ENCODE measurements around the gene ABCA2.

Gene ABCA2

GRCh38 chr9:137050570-137050969 is 22.5 kb upstream of the ABCA2 start:
- H3K27ac ChIP-seq (ENCODE audit: low read depth, low read length): no peak overlapping the region
- H4K20me1 ChIP-seq (ENCODE audit: low read depth, low read length): no peaks in the 10 kb centered on the region
- H3K27me3 ChIP-seq (ENCODE audit: low read length): no peaks in the 10 kb centered on the region

GRCh38 chr9:137049544-137050449 is 21.8 kb upstream of the ABCA2 start:
- no peaks in the 10 kb centered on the region for H3K27me3 ChIP-seq (ENCODE audit: low read length)
- no peaks in the 10 kb centered on the region for H3K79me2 ChIP-seq (ENCODE audit: insufficient read depth, low read length)
- no peak overlapping the region for H3K4me2 ChIP-seq (ENCODE audit: low read depth, low read length, poor library complexity, severe bottlenecking)
- H3K9me2 ChIP-seq (replicated peaks; ENCODE audit: insufficient read depth, low read length): no peaks in the 10 kb centered on the region
- no peak overlapping the region for H3K27ac ChIP-seq (ENCODE audit: low read depth, low read length)
- H2AFZ ChIP-seq (ENCODE audit: low read depth, low read length, severe bottlenecking): no peak overlapping the region
- H4K20me1 ChIP-seq (ENCODE audit: low read depth, low read length): no peaks in the 10 kb centered on the region
- H3F3A ChIP-seq (ENCODE audit: insufficient read depth): no peaks in the 10 kb centered on the region
- no peak overlapping the region for H3K4me3 ChIP-seq (ENCODE audit: insufficient read depth, low read length, poor library complexity, severe bottlenecking)
- TF ChIP-seq CTCF (IDR thresholded peaks at IDR 0.05; ENCODE audit: insufficient read depth, low read length, poor library complexity, severe bottlenecking) (no peak), EZH2phosphoT487 (conservative IDR thresholded peaks at IDR 0.05; ENCODE audit: low read length) (0 out of 2 replicates have a peak, but pooled peaks have one; percentile 35)
- H3K36me3 ChIP-seq (ENCODE audit: low read length): no peaks in the 10 kb centered on the region
- no peaks in the 10 kb centered on the region for H3K9me3 ChIP-seq (ENCODE audit: insufficient read depth, low read length)
- no peak overlapping the region for H3K9ac ChIP-seq (ENCODE audit: low read length)

More at GRCh38 chr9:137050570-137050969, 22.5 kb upstream of the ABCA2 start:
- no peak overlapping the region for H3K4me3 ChIP-seq (ENCODE audit: insufficient read depth, low read length, poor library complexity, severe bottlenecking)
- H3K4me2 ChIP-seq (ENCODE audit: low read depth, low read length, poor library complexity, severe bottlenecking): no peak overlapping the region
- no peak overlapping the region for H3K9ac ChIP-seq (ENCODE audit: low read length)
- H2AFZ ChIP-seq (ENCODE audit: low read depth, low read length, severe bottlenecking): no peak overlapping the region
- TF ChIP-seq CTCF (IDR thresholded peaks at IDR 0.05; ENCODE audit: insufficient read depth, low read length, poor library complexity, severe bottlenecking): no peak
- no peak for TF ChIP-seq EZH2phosphoT487 (conservative IDR thresholded peaks at IDR 0.05; ENCODE audit: low read length)
- no peaks in the 10 kb centered on the region for H3K36me3 ChIP-seq (ENCODE audit: low read length)
- H3K79me2 ChIP-seq (ENCODE audit: insufficient read depth, low read length): no peaks in the 10 kb centered on the region
- H3F3A ChIP-seq (ENCODE audit: insufficient read depth): no peaks in the 10 kb centered on the region
- H3K9me3 ChIP-seq (ENCODE audit: insufficient read depth, low read length): no peaks in the 10 kb centered on the region
- no peaks in the 10 kb centered on the region for H3K9me2 ChIP-seq (replicated peaks; ENCODE audit: insufficient read depth, low read length)

GRCh38 chr9:137048655-137049543 is 20.9 kb upstream of the ABCA2 start:
- no peaks in the 10 kb centered on the region for H3F3A ChIP-seq (ENCODE audit: insufficient read depth)
- H3K9me2 ChIP-seq (replicated peaks; ENCODE audit: insufficient read depth, low read length): no peaks in the 10 kb centered on the region
- no peaks in the 10 kb centered on the region for H3K79me2 ChIP-seq (ENCODE audit: insufficient read depth, low read length)
- no peak for TF ChIP-seq CTCF (IDR thresholded peaks at IDR 0.05; ENCODE audit: insufficient read depth, low read length, poor library complexity, severe bottlenecking)
- no peak for TF ChIP-seq EZH2phosphoT487 (conservative IDR thresholded peaks at IDR 0.05; ENCODE audit: low read length)
- H3K9me3 ChIP-seq (ENCODE audit: insufficient read depth, low read length): no peaks in the 10 kb centered on the region
- H3K36me3 ChIP-seq (ENCODE audit: low read length): no peaks in the 10 kb centered on the region
- no peaks in the 10 kb centered on the region for H3K27me3 ChIP-seq (ENCODE audit: low read length)
- no peak overlapping the region for H3K4me2 ChIP-seq (ENCODE audit: low read depth, low read length, poor library complexity, severe bottlenecking)
- H2AFZ ChIP-seq (ENCODE audit: low read depth, low read length, severe bottlenecking): no peak overlapping the region
- H3K4me3 ChIP-seq (ENCODE audit: insufficient read depth, low read length, poor library complexity, severe bottlenecking): no peak overlapping the region
- no peaks in the 10 kb centered on the region for H4K20me1 ChIP-seq (ENCODE audit: low read depth, low read length)
- H3K9ac ChIP-seq (ENCODE audit: low read length): no peak overlapping the region
- H3K27ac ChIP-seq (ENCODE audit: low read depth, low read length): no peak overlapping the region
